K562 (cell line): ENCODE measurements around the gene GALNT12. TPM values are rescaled to one million over a fixed set of nuclear protein-coding genes. Genes with fewer than 3 reads are reported as not detected.

Experiments
- BRD9 ChIP-seq: fragments of 450-650 bp; IDR thresholded peaks from 2 replicates; pipeline ENCODE4 v1.6.1; 2018; ENCODE audit warnings: low read depth; ENCODE audit not compliant: partially characterized antibody
- CHD4 ChIP-seq: fragments of 200-600 bp; sonication (generic); IDR thresholded peaks from 3 replicates; pipeline ENCODE4 v1.6.1; 2012; ENCODE audit warnings: low read depth, mild to moderate bottlenecking, mixed read lengths, low read length, inconsistent platforms; ENCODE audit not compliant: insufficient read depth, insufficient replicate concordance, poor library complexity, severe bottlenecking
- CREM ChIP-seq: IDR thresholded peaks from 2 replicates; pipeline ENCODE4 v1.6.1; 2014; ENCODE audit warnings: antibody characterized with exemption, low read depth
- CSDE1 ChIP-seq, 2 experiments: fragments of 450-650 bp; IDR thresholded peaks; 2 replicates each; pipeline ENCODE4 v1.6.1; 2016; ENCODE audit warnings: mild to moderate bottlenecking in 1 of 2
- E2F5 ChIP-seq: sonication (generic); formaldehyde crosslinking; IDR thresholded peaks from 2 replicates; pipeline ENCODE4 v1.8.0; 2022; ENCODE audit warnings: mild to moderate bottlenecking, missing genetic modification reagents
- FOS ChIP-seq: IDR thresholded peaks from 3 replicates; pipeline ENCODE4 v1.6.1; 2011; ENCODE audit not compliant: insufficient read length; ENCODE audit errors: extremely low read depth
- FOXP1 ChIP-seq: sonication (generic); formaldehyde crosslinking; IDR thresholded peaks from 2 replicates; pipeline ENCODE4 v1.8.0; 2022; ENCODE audit warnings: mild to moderate bottlenecking, missing genetic modification reagents
- HMG20A ChIP-seq: fragments of 450-650 bp; formaldehyde crosslinking; conservative IDR thresholded peaks from 2 replicates; pipeline ENCODE4 v1.4.0; 2020; ENCODE audit warnings: mild to moderate bottlenecking, mixed read lengths
- HNRNPL ChIP-seq: fragments of 200-400 bp; formaldehyde crosslinking; IDR thresholded peaks from 2 replicates; pipeline ENCODE4 v1.6.1; 2017; ENCODE audit warnings: low read depth, mild to moderate bottlenecking, low read length
- IFI16 ChIP-seq: fragments of 250-450 bp; sonication (Bioruptor Pico); IDR thresholded peaks from 2 replicates; pipeline ENCODE4 v2.1.2; 2022; ENCODE audit warnings: mild to moderate bottlenecking, inconsistent platforms
- NFE2 ChIP-seq: IDR thresholded peaks from 2 replicates; pipeline ENCODE4 v1.6.1; 2014; ENCODE audit warnings: antibody characterized with exemption, low read depth
- NR1H2 ChIP-seq: sonication (generic); formaldehyde crosslinking; IDR thresholded peaks from 2 replicates; pipeline ENCODE4 v1.4.0; 2020; ENCODE audit warnings: mild to moderate bottlenecking, missing genetic modification reagents
- PHF20 ChIP-seq: fragments of 450-650 bp; IDR thresholded peaks from 2 replicates; pipeline ENCODE4 v1.6.1; 2018; ENCODE audit not compliant: partially characterized antibody
- PRMT5 ChIP-seq: sonication (generic); formaldehyde crosslinking; IDR thresholded peaks from 2 replicates; pipeline ENCODE4 v1.5.0; 2020; ENCODE audit warnings: missing genetic modification reagents
- RBBP5 ChIP-seq: fragments of 200-600 bp; sonication (generic); IDR thresholded peaks from 2 replicates; pipeline ENCODE4 v1.6.1; 2012; ENCODE audit warnings: borderline replicate concordance, mild to moderate bottlenecking, low read length, control low read depth, inconsistent platforms; ENCODE audit not compliant: insufficient read depth, poor library complexity, severe bottlenecking
- RCOR1 ChIP-seq, 2 experiments: IDR thresholded peaks; 2 replicates each; pipeline ENCODE4 v1.6.1; 2012; ENCODE audit warnings: low read depth in 2 of 2, low read length in 2 of 2, borderline replicate concordance in 1 of 2, improper control_type of control experiment in 1 of 2
- RFX5 ChIP-seq: IDR thresholded peaks from 2 replicates; pipeline ENCODE4 v1.6.1; 2011; ENCODE audit warnings: low read depth, mild to moderate bottlenecking, improper control_type of control experiment, low read length
- TARDBP ChIP-seq: fragments of 450-650 bp; IDR thresholded peaks from 2 replicates; pipeline ENCODE4 v1.6.1; 2016
- TRIM24 ChIP-seq, 2 experiments: fragments of 450-650 bp; IDR thresholded peaks; 2 replicates each; pipeline ENCODE4 v1.6.1; 2016
- ZNF41 ChIP-seq: fragments of 250-450 bp; sonication (Bioruptor Pico); conservative IDR thresholded peaks from 2 replicates; pipeline ENCODE4 v1.4.0; 2020; ENCODE audit warnings: mild to moderate bottlenecking
- polyA plus RNA-seq, 8 experiments: library from polyadenylated mRNA; depleted of rRNA in 4 of 8; stranded (reverse) in 5 of 8; unstranded in 3 of 8; fragments of >200 nt; fragmentation: Nextera tagmentation in 2 of 8; fragmentation: Illumina TruSeq in 1 of 8; extraction: Ambion mirVana in 2 of 8; extraction: Trizol in 1 of 8; gene quantifications; 2 replicates each; pipeline versions ENCODE4 v1.2.1 to v1.2.3, GENCODE V29; 2011 to 2014; ENCODE audit warnings: inconsistent platforms in 1 of 8, missing spikeins in 1 of 8
- total RNA-seq, 7 experiments: library from RNA; depleted of rRNA in 6 of 7; stranded (reverse); fragments of >200 nt in 6 of 7; fragmentation: Illumina TruSeq in 2 of 7; extraction: Trizol in 2 of 7; gene quantifications; 2 replicates each; pipeline versions ENCODE4 v1.2.1 to v1.2.3, GENCODE V29; 2011 to 2021; ENCODE audit warnings: low replicate concordance in 1 of 7
- TF ChIP-seq, protein P1 (sequence below): fragments of 450-650 bp; IDR thresholded peaks from 2 replicates; pipeline ENCODE4 v1.7.1; 2018; ENCODE audit warnings: mild to moderate bottlenecking, low read depth; ENCODE audit not compliant: partially characterized antibody
- TF ChIP-seq, protein P2 (sequence below): fragments of 150-350 bp; conservative IDR thresholded peaks from 2 replicates; pipeline ENCODE4 v1.6.1; 2014; ENCODE audit warnings: low read length
- TF ChIP-seq, protein P3 (sequence below): fragments of 450-650 bp; formaldehyde crosslinking; IDR thresholded peaks from 2 replicates; pipeline ENCODE4 v1.4.0; 2020; ENCODE audit warnings: mild to moderate bottlenecking

The GALNT12 gene
- total and polyA plus RNA-seq, 9 of the 15 experiments (the other 6 are each of a cell fraction or from before 2014, with no cell fraction given) = 29.7 to 82.9 (median 44.2) TPM

- TF ChIP-seq, protein P1, sequence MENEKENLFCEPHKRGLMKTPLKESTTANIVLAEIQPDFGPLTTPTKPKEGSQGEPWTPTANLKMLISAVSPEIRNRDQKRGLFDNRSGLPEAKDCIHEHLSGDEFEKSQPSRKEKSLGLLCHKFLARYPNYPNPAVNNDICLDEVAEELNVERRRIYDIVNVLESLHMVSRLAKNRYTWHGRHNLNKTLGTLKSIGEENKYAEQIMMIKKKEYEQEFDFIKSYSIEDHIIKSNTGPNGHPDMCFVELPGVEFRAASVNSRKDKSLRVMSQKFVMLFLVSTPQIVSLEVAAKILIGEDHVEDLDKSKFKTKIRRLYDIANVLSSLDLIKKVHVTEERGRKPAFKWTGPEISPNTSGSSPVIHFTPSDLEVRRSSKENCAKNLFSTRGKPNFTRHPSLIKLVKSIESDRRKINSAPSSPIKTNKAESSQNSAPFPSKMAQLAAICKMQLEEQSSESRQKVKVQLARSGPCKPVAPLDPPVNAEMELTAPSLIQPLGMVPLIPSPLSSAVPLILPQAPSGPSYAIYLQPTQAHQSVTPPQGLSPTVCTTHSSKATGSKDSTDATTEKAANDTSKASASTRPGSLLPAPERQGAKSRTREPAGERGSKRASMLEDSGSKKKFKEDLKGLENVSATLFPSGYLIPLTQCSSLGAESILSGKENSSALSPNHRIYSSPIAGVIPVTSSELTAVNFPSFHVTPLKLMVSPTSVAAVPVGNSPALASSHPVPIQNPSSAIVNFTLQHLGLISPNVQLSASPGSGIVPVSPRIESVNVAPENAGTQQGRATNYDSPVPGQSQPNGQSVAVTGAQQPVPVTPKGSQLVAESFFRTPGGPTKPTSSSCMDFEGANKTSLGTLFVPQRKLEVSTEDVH = peak; percentile 48
- TF ChIP-seq CSDE1 (IDR thresholded peaks at IDR 0.05) = no peak
- no peak for TF ChIP-seq TRIM24 (IDR thresholded peaks at IDR 0.05)
- no peak for TF ChIP-seq NR1H2
- no peak for TF ChIP-seq NFE2
- TF ChIP-seq RBBP5 = no peak
- no peak for TF ChIP-seq PHF20
- TF ChIP-seq, protein P2, sequence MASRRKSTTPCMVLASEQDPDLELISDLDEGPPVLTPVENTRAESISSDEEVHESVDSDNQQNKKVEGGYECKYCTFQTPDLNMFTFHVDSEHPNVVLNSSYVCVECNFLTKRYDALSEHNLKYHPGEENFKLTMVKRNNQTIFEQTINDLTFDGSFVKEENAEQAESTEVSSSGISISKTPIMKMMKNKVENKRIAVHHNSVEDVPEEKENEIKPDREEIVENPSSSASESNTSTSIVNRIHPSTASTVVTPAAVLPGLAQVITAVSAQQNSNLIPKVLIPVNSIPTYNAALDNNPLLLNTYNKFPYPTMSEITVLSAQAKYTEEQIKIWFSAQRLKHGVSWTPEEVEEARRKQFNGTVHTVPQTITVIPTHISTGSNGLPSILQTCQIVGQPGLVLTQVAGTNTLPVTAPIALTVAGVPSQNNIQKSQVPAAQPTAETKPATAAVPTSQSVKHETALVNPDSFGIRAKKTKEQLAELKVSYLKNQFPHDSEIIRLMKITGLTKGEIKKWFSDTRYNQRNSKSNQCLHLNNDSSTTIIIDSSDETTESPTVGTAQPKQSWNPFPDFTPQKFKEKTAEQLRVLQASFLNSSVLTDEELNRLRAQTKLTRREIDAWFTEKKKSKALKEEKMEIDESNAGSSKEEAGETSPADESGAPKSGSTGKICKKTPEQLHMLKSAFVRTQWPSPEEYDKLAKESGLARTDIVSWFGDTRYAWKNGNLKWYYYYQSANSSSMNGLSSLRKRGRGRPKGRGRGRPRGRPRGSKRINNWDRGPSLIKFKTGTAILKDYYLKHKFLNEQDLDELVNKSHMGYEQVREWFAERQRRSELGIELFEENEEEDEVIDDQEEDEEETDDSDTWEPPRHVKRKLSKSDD = no peak
- TF ChIP-seq BRD9 = peak; percentile 64
- TF ChIP-seq HNRNPL = no peak
- TF ChIP-seq CHD4 = no peak
- no peak for TF ChIP-seq IFI16 (CRISPR knock-in tag)
- no peak; the same call in 1 of the 2 replicates for TF ChIP-seq FOXP1 (CRISPR knock-in tag)
- no peak for TF ChIP-seq HMG20A (CRISPR knock-in tag)
- TF ChIP-seq FOS = no peak
- TF ChIP-seq RCOR1 (IDR thresholded peaks at IDR 0.05; ENCODE audit: borderline replicate concordance in 1 of 2, low read depth in 2 of 2, low read length in 2 of 2) = peak; percentile 50 to 82; a peak in 3 of 4 replicates
- TF ChIP-seq TARDBP = 0 out of 2 replicates have a peak, but pooled peaks have one; percentile 65
- TF ChIP-seq ZNF41 (CRISPR knock-in tag) = no peak
- TF ChIP-seq, protein P3, sequence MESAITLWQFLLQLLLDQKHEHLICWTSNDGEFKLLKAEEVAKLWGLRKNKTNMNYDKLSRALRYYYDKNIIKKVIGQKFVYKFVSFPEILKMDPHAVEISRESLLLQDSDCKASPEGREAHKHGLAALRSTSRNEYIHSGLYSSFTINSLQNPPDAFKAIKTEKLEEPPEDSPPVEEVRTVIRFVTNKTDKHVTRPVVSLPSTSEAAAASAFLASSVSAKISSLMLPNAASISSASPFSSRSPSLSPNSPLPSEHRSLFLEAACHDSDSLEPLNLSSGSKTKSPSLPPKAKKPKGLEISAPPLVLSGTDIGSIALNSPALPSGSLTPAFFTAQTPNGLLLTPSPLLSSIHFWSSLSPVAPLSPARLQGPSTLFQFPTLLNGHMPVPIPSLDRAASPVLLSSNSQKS (CRISPR knock-in tag) = no peak
- no peak for TF ChIP-seq E2F5 (CRISPR knock-in tag)
- TF ChIP-seq RFX5 = no peak
- TF ChIP-seq PRMT5 = no peak
- peak; percentile 80 for TF ChIP-seq CREM
Measured at GRCh38 chr9:98848450-98849149, 41.1 kb downstream of the GALNT12 start (continued).
